ENCODE results near the gene CHRM2.

Gene CHRM2

DNA sequence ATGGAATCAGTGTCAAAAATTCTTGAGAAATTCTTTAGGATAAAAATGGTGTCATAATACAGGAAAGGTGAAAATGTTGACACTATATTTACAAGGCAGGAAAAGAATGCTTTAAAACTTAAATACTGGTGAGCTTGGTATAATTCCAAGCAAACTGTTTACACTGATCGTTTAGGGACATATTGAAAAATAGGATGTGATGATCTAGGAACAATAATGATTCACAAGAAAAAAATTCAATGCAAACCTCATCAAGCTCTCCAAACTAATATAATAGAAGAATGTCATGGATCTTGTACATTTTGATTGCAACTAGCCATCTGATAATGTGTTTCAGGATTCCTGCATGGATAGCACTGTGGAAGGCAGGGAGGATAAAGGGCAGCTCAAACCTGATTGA is 98.4 kb downstream of the CHRM2 start:
- no peak for DNase-seq

DNA sequence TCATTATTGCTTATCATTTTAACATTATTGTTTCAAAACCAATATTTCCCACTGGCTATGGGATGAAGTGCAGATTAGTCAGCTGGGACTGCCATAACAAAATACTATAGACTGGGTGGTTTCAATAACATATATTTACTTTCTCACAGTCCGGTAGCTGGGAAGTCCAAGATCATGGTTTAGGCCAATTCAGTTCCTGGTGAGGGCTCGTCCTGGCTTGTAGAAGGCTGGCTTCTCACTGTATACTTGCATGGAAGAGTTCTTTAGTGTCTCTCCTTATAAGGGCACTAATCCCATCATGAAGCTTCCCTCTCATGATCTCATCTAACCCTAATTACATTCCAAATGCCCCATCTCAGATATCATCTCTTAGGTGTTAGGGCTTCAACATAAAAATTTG is 101.3 kb downstream of the CHRM2 start:
- no peak for DNase-seq

DNA sequence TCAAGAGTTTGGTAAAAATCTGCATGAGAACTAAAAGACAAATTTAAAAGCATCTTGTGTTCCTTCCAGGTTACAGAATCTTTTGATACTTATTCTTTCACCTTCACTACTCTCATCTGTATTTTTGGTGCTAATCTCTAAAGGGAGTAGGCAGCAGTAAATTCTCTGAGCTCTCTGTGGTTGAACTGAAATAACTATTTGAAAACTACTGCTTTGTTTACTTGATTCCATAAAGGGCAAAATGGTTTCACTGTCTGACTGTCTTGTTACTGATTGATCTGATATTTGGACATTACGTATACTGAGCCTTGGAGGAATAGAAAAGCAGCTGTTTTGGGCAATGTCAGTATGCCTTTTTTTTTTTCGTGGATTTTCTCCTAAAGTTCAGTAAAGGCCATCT is 103.3 kb downstream of the CHRM2 start:
- DNase-seq: no peak

DNA sequence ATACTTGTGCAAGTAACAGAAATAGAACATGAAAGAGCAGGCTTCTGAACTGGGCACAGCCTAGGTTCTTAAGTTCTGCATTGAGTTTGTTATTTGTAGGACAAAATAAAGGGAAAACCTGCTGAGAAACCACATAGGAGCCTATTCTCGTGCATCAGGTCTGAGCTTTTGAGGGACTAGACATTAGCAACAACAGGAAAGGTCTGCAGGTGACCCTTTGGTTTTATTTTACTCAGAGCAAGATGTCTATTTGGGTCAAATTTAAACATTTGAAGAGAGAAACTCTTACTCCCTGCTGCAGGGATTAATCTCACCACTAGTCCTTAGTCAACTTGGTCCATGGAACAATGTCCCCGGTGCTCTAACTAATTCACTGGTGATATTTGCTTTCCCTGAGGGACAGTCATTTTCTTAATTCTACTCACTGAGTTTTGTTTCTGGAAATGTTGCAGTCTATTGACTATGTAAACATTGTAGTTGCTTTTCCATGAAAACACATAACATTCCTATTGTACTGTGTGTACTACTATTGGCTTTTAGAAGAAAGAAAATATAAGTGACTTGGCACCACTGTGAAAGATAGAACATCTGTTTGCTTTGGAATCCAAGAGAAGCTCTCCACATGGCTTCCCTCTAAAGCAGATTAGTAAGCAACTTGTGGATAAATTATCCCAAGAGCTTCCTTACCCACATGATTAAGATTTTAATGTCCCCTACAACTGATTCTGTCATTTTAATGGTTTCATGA is 108.2 kb downstream of the CHRM2 start:
- no peak for DNase-seq

- DNase-seq: no peak
These were observed 124.9 kb downstream of the CHRM2 start for GRCh38 chr7:136993377-136993776.

DNA sequence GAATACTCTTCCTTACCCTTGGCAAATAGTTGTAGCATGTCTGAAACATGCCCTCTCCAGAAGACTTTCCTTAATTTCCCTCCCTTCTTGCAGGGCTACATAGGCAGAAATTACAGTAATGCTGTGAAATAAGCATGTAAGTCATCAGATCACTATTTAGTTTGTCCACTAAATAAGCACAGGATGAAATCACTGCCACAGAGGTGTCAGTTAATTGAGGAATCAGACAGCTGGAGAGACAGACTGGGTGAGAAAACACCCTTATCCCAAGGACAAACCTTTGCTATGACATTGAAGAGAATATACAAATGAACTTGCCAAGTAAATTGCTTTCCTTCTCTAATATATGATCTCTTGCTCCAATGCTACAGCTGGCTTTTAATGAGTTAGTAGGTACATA is 129.3 kb downstream of the CHRM2 start:
- DNase-seq: no peak

GRCh38 chr7:136998495-136998894 is 130.0 kb downstream of the CHRM2 start:
- DNase-seq: no peak

DNA sequence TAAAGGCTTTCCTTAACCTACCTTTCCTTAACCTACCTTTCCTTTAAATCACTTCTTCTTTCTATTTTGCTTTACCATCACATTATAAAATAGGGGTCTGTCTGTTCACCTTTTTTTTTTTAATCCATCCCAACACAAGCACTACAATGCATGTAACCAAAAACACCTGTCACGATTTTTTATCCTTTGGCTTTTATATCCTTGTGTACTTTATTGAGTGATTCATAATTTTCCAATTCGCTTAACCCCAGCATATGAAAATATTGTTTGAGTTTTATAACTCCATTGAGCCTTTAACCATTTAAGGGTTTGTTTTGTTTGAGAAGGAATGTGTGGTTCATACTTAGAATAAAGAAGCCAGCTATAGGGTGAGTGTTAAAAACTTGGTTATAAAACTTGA is 132.2 kb downstream of the CHRM2 start:
- no peak for DNase-seq

GRCh38 chr7:137001041-137001440 is 132.6 kb downstream of the CHRM2 start:
- DNase-seq: no peak

DNA sequence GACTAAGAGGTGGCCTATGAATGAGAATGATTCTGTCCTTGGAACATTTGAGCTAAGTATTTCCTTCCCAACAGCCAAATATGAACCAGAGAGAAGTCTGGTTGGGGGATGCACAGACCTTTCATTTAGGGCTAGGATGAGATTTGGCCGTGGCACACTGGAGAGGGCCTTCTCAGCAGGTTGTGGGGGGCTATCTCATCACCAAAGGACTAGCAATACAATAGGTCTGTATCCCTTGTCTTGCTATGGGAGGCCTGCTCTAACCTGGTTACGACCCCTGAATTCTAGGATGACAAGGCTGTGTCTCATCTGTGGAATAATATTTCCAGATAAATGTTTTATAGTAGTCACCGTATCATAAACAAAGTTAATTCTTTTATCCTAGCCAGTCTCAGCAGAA is 133.0 kb downstream of the CHRM2 start:
- no peak for DNase-seq

DNA sequence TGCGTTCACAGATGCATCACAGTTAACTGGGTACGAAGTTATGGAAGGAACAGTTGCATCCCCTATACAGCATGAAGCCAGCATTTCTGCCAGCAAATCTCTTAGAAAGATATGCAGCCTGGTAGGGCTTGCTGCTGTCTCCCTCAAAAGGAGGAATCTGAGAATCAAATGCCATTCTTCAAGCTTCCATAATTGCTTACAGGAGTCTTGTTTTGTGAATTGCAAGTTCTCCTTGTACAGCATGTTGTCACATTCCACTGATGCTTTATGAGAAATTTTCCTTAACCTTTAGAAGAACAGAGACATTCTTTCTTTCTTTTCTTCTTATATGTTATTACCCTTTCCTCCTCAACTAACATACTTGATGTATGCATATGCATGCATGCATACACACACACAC is 134.6 kb downstream of the CHRM2 start:
- DNase-seq: no peak

GRCh38 chr7:137003566-137003965 is 135.1 kb downstream of the CHRM2 start:
- no peak for DNase-seq

DNA sequence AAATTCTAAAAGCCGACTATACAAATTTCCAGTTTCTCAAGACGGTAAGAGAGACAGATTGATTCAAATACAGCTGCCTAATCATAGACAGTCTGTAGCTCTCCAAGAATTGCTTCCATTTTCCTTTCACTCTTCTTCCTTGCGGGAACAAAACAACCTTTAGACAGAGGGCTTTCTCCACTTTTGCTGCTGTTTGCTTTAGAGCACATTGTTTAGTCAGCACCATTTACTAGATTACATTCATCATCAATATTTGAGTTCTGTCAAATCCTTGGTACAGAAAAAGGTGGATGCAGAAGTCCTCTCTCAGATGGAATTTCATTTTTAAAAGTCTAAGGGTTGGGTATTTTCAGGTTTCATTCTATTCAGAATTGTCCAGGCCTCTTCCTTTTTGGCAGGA is 137.4 kb downstream of the CHRM2 start:
- no peak for DNase-seq

DNA sequence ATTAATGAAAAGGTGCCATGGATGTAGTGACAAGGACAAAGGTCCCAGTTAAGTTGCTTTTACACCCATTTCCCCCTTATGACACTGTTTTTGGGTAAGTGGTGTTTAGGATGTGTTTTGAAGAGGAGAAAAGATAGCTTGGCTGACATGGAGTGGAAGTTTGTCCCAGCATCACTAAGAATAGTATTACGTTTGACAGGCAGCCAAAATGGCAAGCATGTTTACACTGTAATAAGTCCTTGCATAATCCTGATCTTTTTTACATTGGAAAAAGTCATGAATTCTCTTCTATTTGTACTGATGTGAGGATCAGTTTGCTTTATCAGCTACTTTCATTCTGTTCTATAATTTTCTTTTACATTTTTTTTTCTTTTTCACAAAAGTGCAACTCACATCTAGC is 137.8 kb downstream of the CHRM2 start:
- no peak for DNase-seq

GRCh38 chr7:137007001-137007694 is 138.7 kb downstream of the CHRM2 start:
- no peak for DNase-seq

DNA sequence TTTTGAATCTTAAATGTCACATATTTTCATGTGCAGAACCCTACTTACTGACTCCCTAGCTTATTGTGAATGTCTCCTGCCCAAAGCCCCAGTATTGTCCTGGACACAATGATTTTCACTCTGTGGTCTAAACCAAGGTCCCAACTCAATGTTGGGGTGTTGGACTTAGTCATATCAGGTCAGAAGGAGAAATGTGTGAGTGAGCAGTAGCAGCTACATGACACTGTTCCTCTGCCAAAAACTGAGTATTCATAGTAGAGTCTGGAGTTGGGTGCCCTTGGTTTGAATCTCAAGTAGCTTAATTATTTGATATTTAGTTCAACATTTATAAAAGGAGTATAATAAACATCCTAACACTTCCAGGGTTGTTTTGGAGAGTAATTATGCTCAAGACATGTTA is 141.0 kb downstream of the CHRM2 start:
- no peak for DNase-seq

- DNase-seq: no peak
These were observed 146.6 kb downstream of the CHRM2 start for GRCh38 chr7:137015015-137015414.

DNA sequence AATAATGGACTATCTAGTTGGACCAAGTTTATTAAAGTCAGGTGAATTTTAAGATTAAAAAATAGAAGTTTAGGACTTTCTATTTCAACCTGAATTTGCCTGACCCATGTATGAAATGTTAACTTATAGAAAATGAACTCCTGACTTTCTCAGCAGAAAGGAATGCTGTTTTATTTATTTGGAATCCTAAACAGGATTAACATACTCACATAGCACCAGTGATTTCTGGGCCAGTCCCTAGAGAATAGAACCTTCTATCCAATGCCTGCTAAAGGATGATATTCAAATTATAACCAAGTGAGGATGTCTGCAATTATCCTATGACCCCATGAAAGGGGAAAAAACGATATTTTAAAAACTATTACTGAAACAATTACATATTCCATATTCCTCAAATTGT is 148.8 kb downstream of the CHRM2 start:
- DNase-seq: no peak

GRCh38 chr7:137018468-137018867 is 150.0 kb downstream of the CHRM2 start:
- DNase-seq: no peak

GRCh38 chr7:137020351-137020750 is 151.9 kb downstream of the CHRM2 start:
- DNase-seq: no peak

- DNase-seq: no peak
These were observed 157.2 kb downstream of the CHRM2 start for GRCh38 chr7:137025469-137026175.

DNA sequence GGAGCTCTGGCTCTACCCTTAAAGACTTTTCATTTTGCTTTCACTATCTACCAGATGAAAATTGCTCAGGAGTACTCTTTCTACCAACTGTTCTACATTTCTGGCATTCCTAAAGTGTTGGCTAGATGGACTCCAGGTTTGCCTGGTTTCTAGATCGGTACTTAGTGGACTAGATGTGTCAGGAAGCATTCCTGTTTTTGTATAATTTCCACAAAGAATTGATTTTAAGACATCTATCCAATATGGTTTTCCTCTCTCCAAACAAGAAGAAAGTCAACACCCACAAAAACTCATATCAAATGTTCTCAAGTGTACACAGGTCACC is 157.7 kb downstream of the CHRM2 start:
- no peak for DNase-seq

GRCh38 chr7:137032436-137032835 is 164.0 kb downstream of the CHRM2 start:
- no peak for DNase-seq

DNA sequence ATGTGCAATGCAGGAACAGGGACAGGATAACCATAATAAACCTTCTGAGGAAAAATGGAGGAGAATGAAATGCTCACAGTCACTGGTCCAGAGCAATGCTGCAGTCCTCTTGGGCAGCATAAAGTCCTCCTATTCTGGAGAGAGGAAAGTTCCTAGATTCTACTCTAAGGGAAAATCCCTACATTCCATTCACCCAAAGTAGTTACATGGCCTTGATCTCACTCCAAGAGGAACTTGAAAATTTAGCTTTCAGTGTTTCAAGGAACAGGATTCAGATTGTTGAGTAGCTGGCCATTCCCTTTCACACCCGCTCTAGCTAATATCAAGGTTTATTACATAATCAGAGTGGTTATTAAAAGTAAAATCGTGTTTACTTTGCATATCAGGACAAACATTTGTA is 168.3 kb downstream of the CHRM2 start:
- no peak for DNase-seq
